Peyer's patch (tissue), 4 donors: Measurements from ENCODE around the gene DNAJB13.

ENCODE experiments used
- POLR2A ChIP-seq, 2 donors: fragments of 450-650 bp; IDR thresholded peaks; one replicate each; pipeline ENCODE4 v1.5.1; 2017; ENCODE audit warnings: antibody characterized with exemption in 2 of 2, mild to moderate bottlenecking in 2 of 2, moderate library complexity in 2 of 2
- TF ChIP-seq, protein P1 (sequence below), 6 experiments: fragments of 450-650 bp in 4 of 6; fragments of 200-600 bp in 2 of 6; sonication (generic) in 1 of 6; IDR thresholded peaks; one replicate each; pipeline ENCODE4 v1.5.1; 2017 to 2019; ENCODE audit warnings: antibody characterized with exemption in 6 of 6, mild to moderate bottlenecking in 3 of 6, moderate library complexity in 1 of 6

DNA sequence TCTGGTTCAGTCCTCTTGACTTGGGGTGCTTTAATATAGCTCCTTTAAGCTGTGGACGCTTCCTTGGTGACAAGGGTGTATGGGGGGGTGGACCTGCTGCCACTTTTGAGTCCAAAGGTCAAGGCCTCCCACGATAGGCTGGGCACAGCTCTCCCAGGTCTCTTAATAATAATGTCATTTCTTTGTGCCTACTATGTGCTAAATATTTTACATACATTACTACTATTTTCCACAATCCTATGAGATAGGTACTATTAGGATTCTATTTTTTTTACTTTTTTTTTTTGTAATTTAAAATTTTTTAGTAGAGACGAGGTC lies 58.4 kb downstream of the DNAJB13 start:
- TF ChIP-seq, protein P1, sequence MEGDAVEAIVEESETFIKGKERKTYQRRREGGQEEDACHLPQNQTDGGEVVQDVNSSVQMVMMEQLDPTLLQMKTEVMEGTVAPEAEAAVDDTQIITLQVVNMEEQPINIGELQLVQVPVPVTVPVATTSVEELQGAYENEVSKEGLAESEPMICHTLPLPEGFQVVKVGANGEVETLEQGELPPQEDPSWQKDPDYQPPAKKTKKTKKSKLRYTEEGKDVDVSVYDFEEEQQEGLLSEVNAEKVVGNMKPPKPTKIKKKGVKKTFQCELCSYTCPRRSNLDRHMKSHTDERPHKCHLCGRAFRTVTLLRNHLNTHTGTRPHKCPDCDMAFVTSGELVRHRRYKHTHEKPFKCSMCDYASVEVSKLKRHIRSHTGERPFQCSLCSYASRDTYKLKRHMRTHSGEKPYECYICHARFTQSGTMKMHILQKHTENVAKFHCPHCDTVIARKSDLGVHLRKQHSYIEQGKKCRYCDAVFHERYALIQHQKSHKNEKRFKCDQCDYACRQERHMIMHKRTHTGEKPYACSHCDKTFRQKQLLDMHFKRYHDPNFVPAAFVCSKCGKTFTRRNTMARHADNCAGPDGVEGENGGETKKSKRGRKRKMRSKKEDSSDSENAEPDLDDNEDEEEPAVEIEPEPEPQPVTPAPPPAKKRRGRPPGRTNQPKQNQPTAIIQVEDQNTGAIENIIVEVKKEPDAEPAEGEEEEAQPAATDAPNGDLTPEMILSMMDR (IDR thresholded peaks at IDR 0.05) = no peak
- no peak for TF ChIP-seq POLR2A (IDR thresholded peaks at IDR 0.05)
